ENCODE measurements around the gene TANGO6. TPM values are rescaled to one million over a fixed set of nuclear protein-coding genes. Genes with fewer than 3 reads are reported as not detected.

TANGO6 gene
- total and polyA plus RNA-seq, 2 of the 8 experiments (the other 6 are each of a cell fraction or from before 2014, with no cell fraction given), result 5.0 to 19.5 TPM

GRCh38 chr16:68995011-68995504 lies 151.7 kb downstream of the TANGO6 start:
- H2BK12ac ChIP-seq (ENCODE audit: low read depth, low read length), result no peak overlapping the region
- no peak overlapping the region for H4K91ac ChIP-seq (replicated peaks; ENCODE audit: insufficient read length, low read length)
- no peaks in the 10 kb centered on the region; a peak in 1 of 8 replicates for H3K36me3 ChIP-seq (ENCODE audit: control insufficient read depth in 2 of 4, insufficient read depth in 4 of 4, low read length in 3 of 4)
- no peaks in the 10 kb centered on the region for H4K20me1 ChIP-seq (replicated peaks in 1 of 2; ENCODE audit: control insufficient read depth in 1 of 2, insufficient read depth in 2 of 2, low read length in 2 of 2)
- no peak overlapping the region for H3K56ac ChIP-seq (replicated peaks; ENCODE audit: insufficient read length, low read depth, low read length)
- H2BK120ac ChIP-seq (replicated peaks; ENCODE audit: low read depth, low read length), result peak overlapping the region; percentile 19
- peak overlapping the region; percentile 21; the same call in 1 of the 2 replicates for H2BK5ac ChIP-seq (ENCODE audit: low read depth, low read length)
- FAIRE-seq (peak; percentile 85), DNase-seq (ENCODE audit: low read depth in 1 of 2, low spot score in 2 of 2) (peak in 1 of 2 experiments; percentile 31)
- no peaks in the 10 kb centered on the region for H3K79me1 ChIP-seq (ENCODE audit: low read depth, low read length)
- H3K4me2 ChIP-seq (ENCODE audit: insufficient read depth in 1 of 2, low read depth in 2 of 2, low read length in 2 of 2), result peak overlapping the region; percentile 7 to 21; a peak in 2 of 4 replicates
- H3K9ac ChIP-seq (replicated peaks in 1 of 4; ENCODE audit: extremely low read depth in 1 of 4, low read depth in 3 of 4, low read length in 3 of 4), result no peak overlapping the region
- H3K79me2 ChIP-seq (ENCODE audit: control insufficient read depth in 1 of 2, insufficient read depth in 2 of 2, low read length in 2 of 2), result no peaks in the 10 kb centered on the region
- no peaks in the 10 kb centered on the region for H3K27me3 ChIP-seq (replicated peaks in 1 of 4; ENCODE audit: control insufficient read depth in 3 of 4, extremely low read depth in 1 of 4, insufficient read depth in 3 of 4, low read length in 3 of 4)
- H3K9me3 ChIP-seq (ENCODE audit: insufficient read depth in 2 of 2, low read depth in 1 of 2, low read length in 1 of 2), result no peaks in the 10 kb centered on the region
- POLR2A ChIA-PET (ENCODE audit: partially characterized antibody), result interaction anchor here (0.9 to 1.7 kb wide), 4 partner anchors 23 to 113 kb away, joined by 3 to 8 read pairs (median 3); partner anchors contain the start of gene HAS3
- peak overlapping the region in 1 of 4 experiments; percentile 5; a peak in 1 of 8 replicates for H3K4me3 ChIP-seq (ENCODE audit: extremely low read depth in 1 of 4, insufficient read depth in 2 of 4, low read depth in 3 of 4, low read length in 4 of 4)
- CTCF ChIA-PET (ENCODE audit: partially characterized antibody), result interaction anchor here (0.6 to 1.8 kb wide), 19 partner anchors 11 to 151 kb away, joined by 3 to 11 read pairs (median 4); partner anchors contain the start of gene HAS3
- H4K5ac ChIP-seq (ENCODE audit: insufficient read length, low read depth, low read length), result no peak overlapping the region
- no peak overlapping the region for H2AFZ ChIP-seq (ENCODE audit: low read length)
- no peak overlapping the region for H3K14ac ChIP-seq (ENCODE audit: insufficient read length)
- no peak overlapping the region for H4K8ac ChIP-seq (ENCODE audit: extremely low read depth, insufficient read depth, low read length)
- no peak overlapping the region for H2AK5ac ChIP-seq (ENCODE audit: low read depth, low read length)
- peaks cover 0 to 15% (median 13%) of the 10 kb centered on the region in 4 experiments; a peak in 6 of 7 replicates for H3K4me1 ChIP-seq (replicated peaks in 1 of 4; ENCODE audit: control insufficient read depth in 3 of 4, insufficient read depth in 4 of 4, low read length in 3 of 4)
- H3K27ac ChIP-seq (ENCODE audit: low read depth, low read length), result no peak overlapping the region
- peak overlapping the region; percentile 52; the same call in 1 of the 2 replicates for H3K18ac ChIP-seq (ENCODE audit: extremely low read depth, low read length)
- H2BK15ac ChIP-seq (ENCODE audit: low read length), result no peak overlapping the region
- H2BK20ac ChIP-seq (ENCODE audit: low read length), result no peak overlapping the region
- no peaks in the 10 kb centered on the region for H3K23me2 ChIP-seq (ENCODE audit: low read depth, low read length)
- H3K4ac ChIP-seq (replicated peaks; ENCODE audit: insufficient read length, low read depth, low read length), result no peak overlapping the region
- H3K23ac ChIP-seq (ENCODE audit: insufficient read length), result no peak overlapping the region
- no peak for TF ChIP-seq JUN (IDR thresholded peaks at IDR 0.05; ENCODE audit: low read depth, low read length)
- TF ChIP-seq EZH2 (IDR thresholded peaks at IDR 0.05; ENCODE audit: low read depth, low read length, severe bottlenecking), result no peak
- TF ChIP-seq CTCF (IDR thresholded peaks at IDR 0.05; ENCODE audit: control extremely low read depth in 1 of 3, insufficient read depth in 1 of 3, low read depth in 1 of 3, low read length in 3 of 3), result peak; percentile 13 to 72 (median 63)
- 0 out of 4 replicates have a peak, but pooled peaks of 1 of the 2 experiments have one; percentile 48 for TF ChIP-seq HDAC2 (IDR thresholded peaks at IDR 0.05; ENCODE audit: borderline replicate concordance in 1 of 2, low read depth in 2 of 2, low read length in 2 of 2)
- TF ChIP-seq SRF (IDR thresholded peaks at IDR 0.05; ENCODE audit: low read depth, low read length), result 0 out of 2 replicates have a peak, but pooled peaks have one; percentile 7
- 0 out of 2 replicates have a peak, but pooled peaks have one; percentile 37 for TF ChIP-seq YY1 (IDR thresholded peaks at IDR 0.05; ENCODE audit: low read depth, low read length)
- no peak for TF ChIP-seq SIRT6 (IDR thresholded peaks at IDR 0.05; ENCODE audit: low read length)
- no peak for TF ChIP-seq CEBPB (IDR thresholded peaks at IDR 0.05; ENCODE audit: low read depth, low read length)
- TF ChIP-seq TAF1 (IDR thresholded peaks at IDR 0.05; ENCODE audit: low read depth, low read length), result no peak
